T-helper 17 cell (primary cell): ENCODE data around the gene PLPP2. TPM values are rescaled to one million over a fixed set of nuclear protein-coding genes. Genes with fewer than 3 reads are reported as not detected.

ENCODE experiments used
- ATAC-seq: fragments of 150-1000 bp; cut with Tn5 transposase; 2 replicates; pipeline ENCODE4 v1.10.0; 2021; ENCODE audit warnings: mild to moderate bottlenecking, moderate library complexity
- DNase-seq, 3 donors: peaks; one replicate each; pipeline versions ENCODE4 v3.0.0 to v3.0.0-alpha.2; 2020 to 2021
- H3K9me3 ChIP-seq: one replicate; pipeline ENCODE4 v1.7.0; 2013; ENCODE audit warnings: low read length, mild to moderate bottlenecking; ENCODE audit not compliant: control insufficient read depth, poor library complexity, severe bottlenecking
- H3K27ac Mint-ChIP-seq: one replicate; pipeline ENCODE4 v1.8.0; 2022; ENCODE audit warnings: mild to moderate bottlenecking, moderate library complexity, mixed read lengths
- H3K27me3 Mint-ChIP-seq: one replicate; pipeline ENCODE4 v1.8.0; 2022; ENCODE audit warnings: mixed read lengths
- H3K36me3 Mint-ChIP-seq: one replicate; pipeline ENCODE4 v1.8.0; 2022; ENCODE audit warnings: low read depth, mixed read lengths
- H3K4me1 Mint-ChIP-seq: one replicate; pipeline ENCODE4 v1.8.0; 2022; ENCODE audit warnings: mild to moderate bottlenecking, mixed read lengths
- H3K4me3 Mint-ChIP-seq: one replicate; pipeline ENCODE4 v1.8.0; 2022; ENCODE audit warnings: mild to moderate bottlenecking, moderate library complexity, mixed read lengths
- total RNA-seq, 4 donors: library from RNA in 2 of 4; stranded (reverse) in 2 of 4; gene quantifications; one replicate each; pipeline ENCODE4 v1.2.3 and lab custom pipeline; 2022 to 2026

PLPP2 gene
- total RNA-seq, 2 donors from 2014 or later = 0.60 to 2.3 TPM

- DNase-seq (no peak), ATAC-seq (no peak)
- Mint-ChIP-seq H3K4me3 (no peak overlapping the region), H3K27me3 (no peaks in the 10 kb centered on the region), H3K4me1 (no peaks in the 10 kb centered on the region), H3K36me3 (peaks cover 2% of the 10 kb centered on the region), H3K27ac (no peak overlapping the region)
- no peaks in the 10 kb centered on the region for H3K9me3 ChIP-seq
Measured at GRCh38 chr19:326871-327270, 35.7 kb upstream of the PLPP2 start.

- ATAC-seq = no peak
- no peaks in the 10 kb centered on the region for H3K27me3 Mint-ChIP-seq
- H3K36me3 Mint-ChIP-seq = peaks cover 2% of the 10 kb centered on the region
- H3K4me3 Mint-ChIP-seq = no peak overlapping the region
- no peaks in the 10 kb centered on the region for H3K9me3 ChIP-seq
- no peak for DNase-seq
- H3K4me1 Mint-ChIP-seq = no peaks in the 10 kb centered on the region
- H3K27ac Mint-ChIP-seq = no peak overlapping the region
Measured at GRCh38 chr19:325937-326565, 34.8 kb upstream of the PLPP2 start.

- H3K9me3 ChIP-seq = no peaks in the 10 kb centered on the region
- DNase-seq = no peak
- Mint-ChIP-seq H3K27ac (no peak overlapping the region), H3K4me3 (no peak overlapping the region), H3K27me3 (no peaks in the 10 kb centered on the region), H3K36me3 (peaks cover 2% of the 10 kb centered on the region), H3K4me1 (no peaks in the 10 kb centered on the region)
- ATAC-seq = no peak
Measured at GRCh38 chr19:325173-325936, 34.2 kb upstream of the PLPP2 start.

GRCh38 chr19:324716-325115, 33.5 kb upstream of the PLPP2 start:
- no peak overlapping the region for H3K4me3 Mint-ChIP-seq
- no peaks in the 10 kb centered on the region for H3K4me1 Mint-ChIP-seq
- ATAC-seq = no peak
- DNase-seq = no peak
- peaks cover 2% of the 10 kb centered on the region for H3K36me3 Mint-ChIP-seq
- H3K9me3 ChIP-seq = no peaks in the 10 kb centered on the region
- no peaks in the 10 kb centered on the region for H3K27me3 Mint-ChIP-seq
- H3K27ac Mint-ChIP-seq = no peak overlapping the region

GRCh38 chr19:322616-323015, 31.4 kb upstream of the PLPP2 start:
- no peaks in the 10 kb centered on the region for H3K27me3 Mint-ChIP-seq
- H3K27ac Mint-ChIP-seq = no peak overlapping the region
- no peaks in the 10 kb centered on the region for H3K9me3 ChIP-seq
- no peak for DNase-seq
- peaks cover 4% of the 10 kb centered on the region for H3K4me1 Mint-ChIP-seq
- ATAC-seq = no peak
- no peak overlapping the region for H3K4me3 Mint-ChIP-seq
- H3K36me3 Mint-ChIP-seq = peaks cover 4% of the 10 kb centered on the region

- DNase-seq (no peak), ATAC-seq (no peak)
- peaks cover 7% of the 10 kb centered on the region for H3K36me3 Mint-ChIP-seq
- no peak overlapping the region for H3K27ac Mint-ChIP-seq
- H3K27me3 Mint-ChIP-seq = no peaks in the 10 kb centered on the region
- peak overlapping the region; percentile 37 for H3K4me3 Mint-ChIP-seq
- H3K4me1 Mint-ChIP-seq = peaks cover 4% of the 10 kb centered on the region
- no peaks in the 10 kb centered on the region for H3K9me3 ChIP-seq
Measured at GRCh38 chr19:318509-318774, 27.2 kb upstream of the PLPP2 start.

GRCh38 chr19:317710-318508, 26.7 kb upstream of the PLPP2 start:
- ATAC-seq (no peak), DNase-seq (no peak)
- H3K4me1 Mint-ChIP-seq = peaks cover 4% of the 10 kb centered on the region
- no peaks in the 10 kb centered on the region for H3K27me3 Mint-ChIP-seq
- peaks cover 7% of the 10 kb centered on the region for H3K36me3 Mint-ChIP-seq
- no peak overlapping the region for H3K4me3 Mint-ChIP-seq
- no peaks in the 10 kb centered on the region for H3K9me3 ChIP-seq
- no peak overlapping the region for H3K27ac Mint-ChIP-seq

GRCh38 chr19:315811-316210, 24.6 kb upstream of the PLPP2 start:
- no peaks in the 10 kb centered on the region for H3K9me3 ChIP-seq
- ATAC-seq (no peak), DNase-seq (no peak)
- no peak overlapping the region for H3K27ac Mint-ChIP-seq
- no peaks in the 10 kb centered on the region for H3K27me3 Mint-ChIP-seq
- peaks cover 4% of the 10 kb centered on the region for H3K4me1 Mint-ChIP-seq
- H3K36me3 Mint-ChIP-seq = peaks cover 7% of the 10 kb centered on the region
- no peak overlapping the region for H3K4me3 Mint-ChIP-seq

GRCh38 chr19:313988-314815, 23.0 kb upstream of the PLPP2 start:
- Mint-ChIP-seq H3K4me3 (no peak overlapping the region), H3K27ac (no peak overlapping the region), H3K27me3 (no peaks in the 10 kb centered on the region), H3K4me1 (peaks cover 4% of the 10 kb centered on the region), H3K36me3 (peaks cover 7% of the 10 kb centered on the region)
- no peak for ATAC-seq
- no peak for DNase-seq
- H3K9me3 ChIP-seq = no peaks in the 10 kb centered on the region

- Mint-ChIP-seq H3K4me1 (peaks cover 3% of the 10 kb centered on the region), H3K4me3 (no peak overlapping the region), H3K36me3 (peaks cover 6% of the 10 kb centered on the region), H3K27ac (no peak overlapping the region), H3K27me3 (no peaks in the 10 kb centered on the region)
- ATAC-seq (no peak), DNase-seq (no peak)
- H3K9me3 ChIP-seq = no peaks in the 10 kb centered on the region
Measured at GRCh38 chr19:313169-313987, 22.2 kb upstream of the PLPP2 start.

GRCh38 chr19:311813-312261, 20.6 kb upstream of the PLPP2 start:
- no peaks in the 10 kb centered on the region for H3K27me3 Mint-ChIP-seq
- H3K4me1 Mint-ChIP-seq = no peaks in the 10 kb centered on the region
- no peak for DNase-seq
- H3K36me3 Mint-ChIP-seq = peaks cover 3% of the 10 kb centered on the region
- no peak overlapping the region for H3K4me3 Mint-ChIP-seq
- H3K9me3 ChIP-seq = no peaks in the 10 kb centered on the region
- ATAC-seq = no peak
- no peak overlapping the region for H3K27ac Mint-ChIP-seq

- no peaks in the 10 kb centered on the region for H3K9me3 ChIP-seq
- Mint-ChIP-seq H3K4me1 (no peaks in the 10 kb centered on the region), H3K27me3 (no peaks in the 10 kb centered on the region), H3K27ac (peak overlapping the region; percentile 54), H3K36me3 (peaks cover 3% of the 10 kb centered on the region), H3K4me3 (no peak overlapping the region)
- ATAC-seq (no peak), DNase-seq (no peak)
Measured at GRCh38 chr19:310781-311496, 19.7 kb upstream of the PLPP2 start.
